Neural cell (in vitro differentiated cells): ENCODE measurements around the gene CSNK1G3.

Experiments
- CTCF ChIP-seq: fragments of 450-650 bp; IDR thresholded peaks from 2 replicates; pipeline ENCODE4 v1.5.1; 2014; ENCODE audit warnings: antibody characterized with exemption, mild to moderate bottlenecking, moderate library complexity; ENCODE audit not compliant: poor library complexity, severe bottlenecking
- POLR2AphosphoS5 ChIP-seq: IDR thresholded peaks from 2 replicates; pipeline ENCODE4 v1.6.1; 2012
- REST ChIP-seq: IDR thresholded peaks from 2 replicates; pipeline ENCODE4 v1.6.1; 2012; ENCODE audit warnings: borderline replicate concordance

DNA sequence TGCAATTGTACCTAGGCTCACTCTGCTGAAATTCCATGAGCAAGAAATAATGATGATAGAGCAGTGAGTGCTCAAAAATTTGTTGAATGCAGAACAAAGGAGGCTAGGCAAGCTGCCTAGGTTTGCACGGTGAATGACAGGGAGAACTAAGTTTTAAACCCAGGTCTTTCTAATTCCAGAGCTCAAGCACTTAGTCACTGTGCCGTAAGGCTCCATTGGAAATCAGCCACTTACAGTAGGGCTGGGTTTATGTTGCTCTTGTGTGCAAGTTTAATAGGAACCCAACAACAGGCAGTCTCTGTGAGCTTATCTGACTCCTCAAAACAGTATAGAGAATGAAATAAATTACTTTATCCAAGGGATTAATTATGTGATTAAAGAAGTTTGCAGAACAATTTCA is 147.0 kb downstream of the CSNK1G3 start:
- TF ChIP-seq CTCF: no peak
- TF ChIP-seq REST: no peak
- no peak for TF ChIP-seq POLR2AphosphoS5
